GM12874 (cell line): ENCODE measurements around the gene GYPC.

Experiments used
- CTCF ChIP-seq: IDR thresholded peaks from 2 replicates; pipeline ENCODE4 v1.5.1; 2011; ENCODE audit warnings: low read depth, mild to moderate bottlenecking, control low read depth, low read length, moderate library complexity; ENCODE audit not compliant: insufficient read depth

GYPC gene

GRCh38 chr2:126635281-126635680 lies 20.7 kb upstream of the GYPC start:
- no peak for TF ChIP-seq CTCF

GRCh38 chr2:126635736-126636135 lies 20.2 kb upstream of the GYPC start:
- TF ChIP-seq CTCF: no peak

GRCh38 chr2:126637386-126637785 lies 18.6 kb upstream of the GYPC start:
- no peak for TF ChIP-seq CTCF

- no peak for TF ChIP-seq CTCF
Observed at GRCh38 chr2:126638746-126639145, 17.2 kb upstream of the GYPC start.

GRCh38 chr2:126639276-126639675 lies 16.7 kb upstream of the GYPC start:
- TF ChIP-seq CTCF: no peak

GRCh38 chr2:126642031-126642430 lies 13.9 kb upstream of the GYPC start:
- no peak for TF ChIP-seq CTCF

- TF ChIP-seq CTCF: no peak
Observed at GRCh38 chr2:126643431-126643830, 12.5 kb upstream of the GYPC start.

GRCh38 chr2:126643972-126644371 lies 12.0 kb upstream of the GYPC start:
- TF ChIP-seq CTCF: no peak
